Fibroblast of gingiva (primary cell): ENCODE measurements around the gene RNU1-3.
"Not testable (repeated sequence)": the region's sequence is repeated elsewhere in the genome, so short reads cannot be mapped to it uniquely, and the experiment has no call there.

Experiments used
- DNase-seq: peaks from one replicate; pipeline ENCODE4 v3.0.0-alpha.2; 2011; ENCODE audit warnings: low read depth

RNU1-3 gene

DNA sequence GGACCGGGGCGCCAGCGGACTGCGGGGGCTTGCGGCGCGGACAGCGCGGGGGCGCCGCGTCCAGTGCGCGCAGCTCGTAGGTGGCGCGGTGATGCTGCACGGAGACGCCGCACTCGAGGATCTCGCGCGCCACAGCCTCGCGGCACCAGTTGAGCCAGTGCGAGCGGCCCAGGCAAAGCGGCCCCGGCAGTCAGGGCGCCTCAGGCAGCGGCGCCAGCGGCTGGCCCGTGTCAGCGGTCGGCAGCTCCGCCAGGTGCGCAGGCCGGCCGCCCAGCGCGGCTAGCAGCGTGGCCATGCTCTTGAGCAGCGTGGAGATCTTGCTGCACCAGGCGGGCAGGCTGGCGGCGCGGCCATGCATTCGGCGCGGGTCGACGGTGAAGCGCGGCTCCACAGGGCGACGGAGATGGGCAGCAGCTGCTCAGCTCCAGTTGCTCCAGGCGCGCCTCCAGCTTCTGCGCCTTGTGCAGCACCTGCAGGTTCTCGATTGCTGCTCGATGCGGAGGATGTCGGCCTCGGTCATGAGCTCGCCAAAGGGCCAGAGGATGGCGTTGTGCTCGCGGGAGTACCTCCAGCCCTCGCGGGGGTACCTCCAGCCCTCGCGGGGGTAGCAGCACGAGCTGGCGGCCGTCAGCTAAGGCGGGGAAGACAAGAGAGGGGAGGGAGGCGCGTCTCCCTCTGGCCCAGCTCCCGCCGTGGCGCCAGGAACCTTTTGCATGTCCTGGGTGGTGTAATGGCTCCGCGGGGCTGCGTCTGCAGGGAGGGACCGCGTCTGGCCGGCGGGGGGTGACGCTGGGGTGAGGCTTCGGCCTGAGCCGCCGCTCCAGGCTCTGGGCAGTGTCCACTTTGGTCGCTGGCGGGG lies 26.9 kb upstream of the RNU1-3 start:
- DNase-seq: not testable (repeated sequence)

DNA sequence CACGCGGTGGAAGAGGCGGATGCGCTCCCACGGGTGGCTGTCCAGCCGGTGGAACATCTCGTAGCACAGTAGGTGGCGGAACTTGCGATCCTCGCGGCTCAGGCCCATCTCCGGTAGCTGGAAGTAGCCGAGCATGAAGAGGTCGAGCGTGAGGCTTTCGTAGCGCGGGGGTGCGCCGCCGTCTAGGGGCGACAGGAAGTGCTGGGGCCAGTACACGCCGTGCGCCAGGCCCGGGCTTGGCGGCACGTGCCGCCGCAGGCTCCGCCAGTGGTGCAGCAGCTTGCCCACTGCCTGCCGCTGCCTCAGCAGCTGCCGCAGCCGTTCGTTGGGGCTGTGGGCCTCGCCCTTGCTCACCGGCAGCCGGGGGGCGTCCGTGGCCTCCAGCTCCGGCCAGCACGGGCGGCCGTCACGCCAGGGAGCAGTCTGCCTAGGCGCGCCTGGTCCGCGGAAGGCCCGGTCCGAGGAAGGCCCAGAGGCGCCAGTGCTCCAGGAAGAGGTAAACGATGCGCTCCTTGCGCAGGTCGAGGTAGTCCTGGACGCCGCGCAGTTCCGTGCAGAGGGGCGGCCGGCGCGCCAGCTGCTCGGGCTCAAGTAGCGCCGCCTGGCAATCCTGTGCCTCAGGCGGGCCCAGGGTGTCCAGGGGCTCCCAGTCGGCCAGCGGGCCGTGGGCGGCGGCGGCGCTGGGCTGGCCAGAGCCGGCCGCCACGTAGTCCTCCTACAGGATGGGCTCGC lies 26.1 kb upstream of the RNU1-3 start:
- DNase-seq: not testable (repeated sequence)

DNA sequence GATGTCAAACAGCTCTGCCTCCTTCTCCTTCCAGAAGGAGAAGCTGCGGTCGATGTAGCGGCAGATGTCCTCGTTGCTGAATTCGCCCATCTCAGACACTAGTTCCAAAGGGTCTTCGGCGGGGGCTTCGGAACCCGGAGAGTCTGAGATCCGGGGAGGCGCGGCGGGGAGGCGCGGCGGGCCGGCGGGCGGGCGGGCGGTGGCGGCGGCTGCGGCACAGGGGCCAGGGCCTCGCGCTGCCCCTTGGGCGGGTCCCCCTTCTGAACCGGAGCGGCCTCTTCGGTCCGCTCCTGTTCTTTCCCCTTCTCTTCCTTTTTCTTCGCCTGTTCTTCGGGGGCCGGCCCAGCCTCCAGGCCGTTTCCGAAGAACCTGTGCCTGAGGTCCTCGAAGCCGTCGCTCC lies 25.5 kb upstream of the RNU1-3 start:
- DNase-seq: not testable (repeated sequence)

DNA sequence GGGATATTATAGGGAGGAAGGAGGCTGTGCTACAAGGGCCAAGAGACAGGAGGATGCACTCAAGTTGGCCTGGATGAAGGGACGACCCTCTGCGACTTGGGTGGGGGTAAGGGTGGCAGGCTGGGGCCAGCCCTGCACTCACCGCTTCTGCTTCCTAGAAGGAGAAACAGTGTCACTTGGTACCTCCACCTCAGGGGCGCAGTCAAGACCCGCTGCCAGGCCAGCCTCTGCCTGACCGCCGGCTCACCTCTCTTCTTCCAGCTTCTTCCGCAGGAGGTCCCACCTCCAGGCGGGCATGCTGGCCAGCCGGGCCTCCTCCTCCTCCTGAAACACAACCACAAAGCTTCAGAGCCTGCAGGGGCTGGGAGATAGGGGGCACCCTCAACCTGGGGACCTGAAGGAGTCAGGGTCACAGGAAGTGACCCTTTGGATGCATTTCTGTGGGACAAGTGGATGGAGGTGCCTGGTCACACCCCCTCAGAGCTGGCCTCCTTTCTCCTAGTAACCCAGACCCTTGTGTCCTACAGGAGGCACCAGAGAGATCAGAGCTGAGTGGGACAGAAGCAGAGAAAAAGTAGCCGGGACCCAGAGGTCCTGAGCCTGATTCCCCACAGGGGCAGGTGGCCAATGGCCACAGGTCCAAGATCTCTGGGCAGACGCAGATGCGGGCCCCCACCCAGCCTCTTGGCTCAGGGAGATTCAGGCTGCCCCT lies 24.4 kb upstream of the RNU1-3 start:
- DNase-seq: not testable (repeated sequence)

DNA sequence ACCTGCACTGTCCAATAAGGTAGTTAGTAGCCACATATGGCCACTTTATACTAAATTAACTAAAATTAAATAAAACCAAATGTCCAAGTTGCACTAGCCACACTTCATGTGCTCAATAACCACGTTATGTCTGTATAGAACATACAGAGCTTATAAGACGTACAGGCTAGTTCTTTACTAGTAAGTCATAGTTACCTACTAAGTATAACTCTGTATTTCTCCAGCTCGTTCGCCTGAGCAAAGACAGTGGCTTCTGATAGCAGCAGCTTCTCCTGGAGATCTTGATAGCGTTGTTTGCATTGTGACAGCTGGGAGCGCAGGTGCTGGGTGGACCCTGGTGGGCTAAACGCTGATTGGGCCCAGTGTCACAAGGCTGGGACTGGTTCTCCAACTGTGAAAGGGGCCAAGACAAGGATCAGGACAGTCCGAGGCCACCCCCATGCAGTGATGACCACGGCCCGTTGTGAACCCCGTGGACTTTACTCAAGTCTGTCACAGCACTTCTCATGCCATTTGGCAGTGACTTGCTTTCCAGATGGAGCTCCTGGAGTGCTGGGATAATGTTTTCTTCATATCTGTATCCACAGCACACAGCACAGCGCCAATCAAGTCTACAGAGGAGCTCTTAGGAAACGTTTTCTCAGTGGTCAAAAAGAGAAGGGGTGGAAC lies 20.5 kb upstream of the RNU1-3 start:
- DNase-seq: not testable (repeated sequence)

DNA sequence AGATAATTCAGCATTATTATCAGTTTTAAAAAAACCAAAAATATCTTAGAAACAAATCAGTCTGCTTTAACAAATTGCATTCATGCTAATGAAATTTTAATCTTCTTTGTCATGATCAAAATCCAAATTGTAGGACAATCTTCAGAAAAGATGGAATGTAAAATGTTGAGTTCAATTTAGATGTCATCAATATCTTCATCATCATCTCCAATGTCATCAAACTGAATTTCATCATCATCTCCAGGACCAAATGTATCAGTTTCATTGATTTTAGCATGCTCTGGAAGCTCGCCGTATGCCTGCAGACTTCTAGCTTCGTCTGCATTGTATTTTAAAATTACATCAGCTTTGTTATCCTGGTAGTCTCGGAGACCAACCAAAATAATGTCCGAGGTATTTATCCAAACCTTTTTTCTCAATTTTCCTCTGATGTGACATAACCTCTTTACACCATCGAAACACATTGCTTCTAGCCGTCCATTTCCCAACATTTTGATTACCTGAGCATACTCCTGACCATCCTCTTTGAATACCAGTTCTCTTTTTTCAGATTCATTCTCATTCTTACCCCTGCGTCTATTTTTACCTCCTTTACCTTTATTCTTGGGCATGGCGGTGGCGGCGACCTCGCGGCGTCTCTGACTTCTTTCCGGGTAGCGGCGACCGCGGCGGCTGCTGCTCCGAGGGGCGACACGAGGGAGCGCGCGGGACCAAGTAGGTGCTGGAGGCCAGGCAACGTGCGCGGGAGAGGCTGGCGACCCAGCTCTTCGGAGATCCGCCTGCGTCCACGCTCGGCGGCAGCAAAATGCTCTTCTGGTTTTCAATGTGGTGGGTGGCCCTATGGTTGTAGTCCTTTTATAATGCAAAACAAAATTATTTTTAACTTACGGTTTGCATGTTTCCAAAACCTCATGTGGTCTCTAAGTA lies 19.0 kb upstream of the RNU1-3 start:
- not testable (repeated sequence) for DNase-seq

DNA sequence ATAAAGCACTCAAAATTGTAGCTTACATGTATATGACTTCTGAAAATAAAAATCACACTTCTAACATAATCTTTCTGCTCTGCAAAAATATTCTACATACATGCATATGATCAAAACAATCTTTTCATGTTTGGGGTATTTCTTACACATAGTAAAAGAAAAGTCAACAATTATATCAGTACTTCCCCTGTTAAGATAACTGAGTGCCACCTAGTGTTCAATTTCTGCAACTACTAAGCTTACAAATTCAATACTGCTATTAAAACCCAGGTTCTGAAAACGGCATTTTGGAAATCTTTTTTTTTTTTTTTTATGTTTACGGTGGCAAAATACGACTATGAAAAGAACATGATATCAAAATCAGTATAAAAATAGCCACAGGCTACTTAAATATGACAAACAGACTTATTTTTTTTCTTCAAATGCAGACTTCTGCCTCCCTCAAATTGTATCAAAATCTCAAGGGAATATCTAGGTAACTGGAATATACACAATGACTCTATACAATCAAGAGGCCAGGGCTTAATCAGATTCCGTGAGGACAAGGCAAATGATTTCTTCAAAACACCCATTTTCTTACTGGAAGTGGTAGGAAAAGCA lies 18.1 kb upstream of the RNU1-3 start:
- not testable (repeated sequence) for DNase-seq

DNA sequence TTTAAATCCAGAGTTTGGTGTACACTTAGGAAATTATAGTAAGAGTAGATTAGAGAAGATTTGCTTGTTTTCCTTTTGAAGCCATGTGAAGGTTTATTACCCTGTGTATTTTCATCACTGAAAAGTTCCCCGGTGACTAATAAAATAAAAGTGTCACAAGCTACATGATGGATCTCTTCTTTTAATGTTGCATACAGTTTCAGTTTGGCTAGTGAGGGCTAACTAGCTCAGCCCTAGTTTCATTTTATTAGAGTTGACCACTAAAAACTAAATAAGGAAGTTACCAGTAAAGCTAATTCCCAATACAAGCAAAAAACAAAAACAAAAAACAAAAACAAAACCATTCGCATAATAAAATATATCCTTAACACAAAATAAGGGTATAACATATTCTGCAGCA lies 17.4 kb upstream of the RNU1-3 start:
- not testable (repeated sequence) for DNase-seq

DNA sequence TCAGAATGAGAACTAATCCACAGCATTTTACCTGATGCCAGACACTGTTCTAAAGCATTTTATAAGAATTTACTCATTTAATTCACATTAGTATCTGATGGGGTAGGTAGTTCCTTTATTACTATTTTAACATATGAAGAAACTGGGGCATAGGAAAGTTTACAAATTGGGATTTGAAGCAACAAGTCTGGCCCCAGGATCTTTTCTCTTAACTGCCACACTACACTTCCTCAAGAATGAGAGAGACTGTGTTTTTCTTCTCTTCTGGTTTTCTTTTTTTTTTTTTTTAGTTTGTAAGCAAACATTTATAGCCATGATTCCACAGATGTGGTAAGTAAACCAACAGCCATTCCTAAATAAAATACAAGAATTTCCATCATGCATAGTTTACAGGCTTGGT lies 16.1 kb upstream of the RNU1-3 start:
- not testable (repeated sequence) for DNase-seq

DNA sequence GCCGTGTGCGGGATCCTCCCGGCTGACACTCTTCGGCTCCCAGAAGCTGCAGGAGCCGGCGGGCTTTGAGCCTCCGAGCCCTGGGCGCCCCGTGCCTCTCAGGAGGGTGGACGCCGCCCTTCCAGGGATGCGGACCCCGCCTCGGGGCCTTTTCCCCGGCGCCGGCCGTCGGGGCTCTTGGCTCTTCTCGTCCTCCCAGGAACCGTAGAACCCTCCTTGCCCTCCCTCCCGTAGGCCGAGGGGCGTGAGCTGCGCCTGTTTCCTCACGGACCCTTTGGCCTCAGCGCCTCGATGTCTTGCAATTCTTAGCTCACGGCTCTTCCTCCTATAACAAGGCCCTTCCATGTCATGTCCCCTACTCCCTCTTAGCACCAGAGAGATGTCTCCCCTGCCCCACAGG lies 13.6 kb upstream of the RNU1-3 start:
- not testable (repeated sequence) for DNase-seq

DNA sequence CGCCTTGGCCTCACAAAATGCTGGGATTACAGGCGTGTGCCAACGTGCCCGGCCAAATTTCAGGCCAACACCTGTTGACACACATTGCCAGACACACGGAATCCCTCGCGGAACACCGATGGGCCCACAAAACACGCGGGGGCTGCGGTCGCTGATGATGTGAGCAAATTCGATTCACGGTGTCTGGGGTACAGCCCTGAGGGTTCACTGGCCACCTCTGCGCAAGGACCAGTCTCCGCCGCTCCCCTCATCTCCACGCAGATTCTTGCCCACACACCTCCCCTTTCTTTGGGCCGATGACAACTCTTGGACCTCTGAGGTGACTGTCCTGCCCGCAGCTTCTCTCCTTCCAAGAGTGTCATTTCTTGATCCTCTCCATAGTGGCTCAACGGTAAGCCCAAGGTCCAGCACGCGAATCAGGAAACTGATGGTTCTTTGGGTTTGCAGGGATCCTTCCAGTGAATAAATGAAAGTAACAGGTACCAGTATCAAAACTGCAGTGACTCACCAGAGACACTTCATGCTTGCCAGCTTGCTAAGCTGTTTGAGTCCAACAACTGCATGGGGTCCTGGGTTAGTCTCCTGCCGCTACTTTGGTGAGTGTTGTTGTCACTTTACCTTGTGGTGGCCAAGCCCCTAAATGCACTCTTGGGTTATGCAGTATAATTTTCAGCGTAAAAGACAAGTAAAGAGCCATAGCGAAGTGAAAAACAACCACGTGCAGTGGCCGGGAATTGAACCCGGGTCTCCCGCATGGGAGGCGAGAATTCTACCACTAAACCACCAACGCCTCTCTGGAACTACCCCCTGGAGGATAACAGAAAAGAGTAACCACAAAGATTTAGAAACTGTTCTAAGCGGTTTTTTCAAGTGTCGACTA lies 11.0 kb upstream of the RNU1-3 start:
- DNase-seq: peak; percentile 46

DNA sequence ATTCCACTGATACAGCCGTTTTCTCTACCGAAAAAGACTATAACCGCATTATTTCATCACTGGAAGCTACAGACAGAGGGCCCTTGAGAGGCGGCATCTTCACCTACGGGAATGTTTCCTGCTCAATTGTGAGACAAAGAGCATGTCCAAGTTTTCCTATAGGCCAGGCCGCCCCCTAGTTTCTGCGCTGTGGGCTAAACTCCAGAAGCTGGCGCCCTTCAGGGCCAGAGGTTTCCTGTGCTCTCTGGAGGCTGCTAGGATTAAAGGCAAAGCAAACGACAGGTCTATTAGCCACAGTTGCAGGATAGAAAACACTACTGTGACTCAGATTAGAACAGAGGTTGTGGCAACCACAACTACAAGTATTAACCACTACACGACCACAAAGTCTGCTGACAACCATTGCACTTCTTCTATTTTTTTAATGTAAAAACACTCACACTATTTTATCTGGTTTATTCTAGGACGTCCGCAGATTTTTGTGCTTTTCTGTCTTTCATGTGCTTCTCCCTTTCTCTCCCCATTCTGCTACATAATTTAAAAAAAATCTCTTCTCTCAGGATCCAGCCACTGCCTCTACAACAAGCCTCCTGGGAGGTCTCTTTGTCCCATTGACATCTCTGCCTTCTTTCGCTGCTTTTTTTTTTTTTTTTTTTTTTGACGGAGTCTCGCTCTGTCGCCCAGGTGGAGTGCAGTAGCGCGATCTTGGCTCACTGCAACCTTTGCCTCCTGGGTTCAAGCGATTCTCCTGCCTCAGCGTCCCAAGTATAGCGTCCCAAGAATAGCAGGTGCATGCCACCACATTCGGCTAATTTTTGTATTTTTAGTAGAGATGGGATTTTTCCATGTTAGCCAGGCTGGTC lies 10.1 kb upstream of the RNU1-3 start:
- not testable (repeated sequence) for DNase-seq

DNA sequence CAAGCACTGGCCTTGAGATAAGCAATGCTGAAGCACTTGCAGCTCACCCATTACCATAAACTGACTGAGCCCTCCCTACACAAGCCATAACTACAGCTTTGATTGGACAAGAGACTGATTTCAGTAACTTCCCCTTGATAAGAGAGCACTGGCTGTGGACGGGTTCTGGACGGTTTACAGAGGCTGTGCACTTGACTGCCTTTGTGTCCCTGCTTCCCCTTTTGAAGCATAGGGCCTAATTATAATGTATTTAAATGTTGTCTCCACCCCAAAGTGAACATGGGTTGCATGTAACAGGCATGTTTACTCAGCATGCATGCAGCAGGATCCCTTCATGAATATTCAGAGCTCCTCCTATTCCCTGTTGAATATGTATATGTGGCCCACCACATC lies 8.4 kb upstream of the RNU1-3 start:
- not testable (repeated sequence) for DNase-seq

DNA sequence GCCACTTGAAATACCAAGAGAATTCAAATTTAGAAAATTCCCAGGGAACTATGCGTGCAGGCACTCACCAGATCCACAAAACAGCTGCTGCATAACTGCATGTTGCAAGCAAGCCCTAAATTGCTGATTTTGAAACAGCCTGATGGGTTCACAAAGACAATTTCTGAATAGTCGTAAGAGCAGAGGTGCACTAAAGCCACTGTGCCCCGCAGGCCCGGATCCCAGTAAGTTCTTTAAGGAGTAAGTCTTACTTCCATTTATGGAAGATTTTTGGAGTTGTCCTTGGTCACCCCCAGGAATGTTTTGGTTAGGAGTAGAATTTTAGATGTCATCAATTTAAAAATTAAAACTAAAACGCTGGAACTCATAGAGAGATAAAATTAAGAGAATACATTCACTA lies 7.2 kb upstream of the RNU1-3 start:
- DNase-seq: not testable (repeated sequence)

DNA sequence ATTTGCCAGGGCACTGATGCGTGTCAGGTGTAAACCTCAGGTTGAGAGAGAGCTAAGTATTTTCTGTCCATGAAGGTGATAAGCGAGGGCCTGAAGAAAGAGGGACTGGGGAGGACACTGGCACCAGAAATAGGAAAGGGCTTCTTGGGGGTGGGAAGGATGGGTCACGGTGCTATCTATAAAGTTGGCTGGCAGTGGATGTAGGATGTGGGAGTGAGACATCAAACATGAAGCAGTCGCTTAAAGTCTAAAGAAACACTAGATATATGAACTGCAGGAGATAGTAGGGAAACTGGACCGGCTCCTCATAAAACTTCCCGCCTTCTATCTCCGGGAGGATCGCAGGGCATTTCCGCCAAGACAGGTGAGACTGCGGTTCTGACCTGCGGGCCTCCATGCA lies 912 bp downstream of the RNU1-3 start:
- DNase-seq: not testable (repeated sequence)

DNA sequence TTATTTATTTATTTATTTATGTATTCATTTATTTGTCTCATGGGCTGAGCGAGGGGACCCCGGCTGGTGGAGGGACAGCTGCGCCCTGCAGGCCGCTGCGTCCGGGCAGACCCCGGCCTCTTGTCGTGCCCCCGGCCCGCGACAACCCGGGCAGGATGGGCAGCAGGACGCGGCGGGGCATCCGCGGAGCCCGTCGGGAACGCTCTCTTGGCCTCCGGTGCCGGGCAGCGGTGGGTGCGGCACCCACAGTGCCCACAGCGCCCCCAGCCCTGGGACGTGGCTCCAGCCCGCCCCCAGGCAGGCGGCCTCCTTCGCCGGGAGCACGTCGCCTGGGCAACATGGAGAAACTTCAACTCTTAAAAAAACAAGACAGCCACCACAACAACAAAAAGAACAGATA lies 8.5 kb downstream of the RNU1-3 start:
- DNase-seq: not testable (repeated sequence)

DNA sequence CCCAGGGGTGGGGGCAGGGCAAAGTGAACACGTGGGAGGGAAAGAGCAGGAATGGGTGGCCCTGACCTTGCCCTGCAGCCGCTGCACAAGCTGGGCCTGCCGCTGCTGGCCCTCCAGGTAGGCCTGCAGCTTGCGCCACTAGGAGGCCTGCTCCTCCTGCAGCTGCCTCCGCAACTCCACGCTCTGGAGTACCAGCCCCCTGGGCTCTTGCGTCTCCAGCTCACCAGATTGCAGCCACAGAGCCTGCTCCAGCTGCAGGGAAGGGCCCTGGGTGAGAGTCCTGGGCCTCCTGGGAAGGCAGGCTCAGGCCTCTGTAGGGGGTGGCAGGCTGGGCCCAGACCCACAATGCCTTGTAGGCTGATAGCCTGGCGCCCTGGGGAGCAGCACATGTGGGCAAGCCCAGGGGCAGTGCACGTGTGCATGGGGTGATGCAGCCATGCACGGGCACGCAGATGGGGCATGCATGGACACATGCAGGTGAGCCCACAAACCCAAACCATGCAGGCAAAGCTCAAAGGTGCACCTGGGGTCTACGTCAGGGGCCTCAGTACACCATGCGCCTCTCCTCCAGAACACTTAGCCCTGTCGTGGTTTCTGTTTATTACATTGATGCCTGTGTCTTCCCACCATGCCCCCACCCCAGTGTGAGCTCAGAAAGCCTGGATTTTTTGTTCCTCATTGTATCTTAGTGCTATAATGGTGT lies 9.6 kb downstream of the RNU1-3 start:
- DNase-seq: not testable (repeated sequence)

DNA sequence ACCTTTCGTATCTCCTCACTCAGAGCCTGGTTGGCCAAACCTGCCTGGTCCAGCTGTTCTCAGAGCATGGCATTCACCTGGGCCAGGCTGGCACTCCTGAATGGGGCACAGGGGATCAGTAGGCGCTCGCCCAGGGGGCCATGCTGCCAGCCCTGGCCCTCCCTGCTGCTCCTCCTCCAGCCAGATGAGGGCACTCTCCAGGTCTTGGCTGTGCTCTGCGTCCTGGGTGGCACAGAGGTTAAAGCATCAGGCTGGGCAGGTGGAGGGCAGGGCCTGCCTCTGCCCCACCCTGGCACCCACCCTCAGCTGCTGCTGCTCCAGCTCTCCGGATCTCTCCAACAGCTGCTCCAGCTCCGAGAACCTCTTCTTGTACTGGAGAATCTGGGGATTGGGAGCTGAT lies 10.2 kb downstream of the RNU1-3 start:
- not testable (repeated sequence) for DNase-seq
